Ovary (tissue), 9 donors: ENCODE data around the gene ABCA6. TPM values are rescaled to one million over a fixed set of nuclear protein-coding genes. Genes with fewer than 3 reads are reported as not detected.

ENCODE experiments used
- DNase-seq, 5 donors: peaks; one replicate each; pipeline ENCODE4 v3.0.0-alpha.2; 2019 to 2020
- H3K27ac ChIP-seq, 2 donors: fragments of 200-600 bp; one replicate each; pipeline versions ENCODE4 v1.5.1 to v1.8.0; 2019 to 2022
- H3K27me3 ChIP-seq: fragments of 200-600 bp; one replicate; pipeline ENCODE4 v1.8.0; 2022
- H3K36me3 ChIP-seq: fragments of 200-600 bp; sonication (generic); one replicate; pipeline ENCODE4 v1.5.1; 2019
- H3K4me1 ChIP-seq: one replicate; pipeline ENCODE4 v1.8.1; 2013; ENCODE audit warnings: mild to moderate bottlenecking, moderate library complexity; ENCODE audit not compliant: insufficient read depth
- H3K4me3 ChIP-seq: fragments of 200-600 bp; sonication (generic); one replicate; pipeline ENCODE4 v1.5.1; 2017
- H3K9me3 ChIP-seq, 2 donors: fragments of 200-600 bp in 1 of 2; sonication (generic) in 1 of 2; one replicate each; pipeline versions ENCODE4 v1.5.1 to v1.8.1; 2013 to 2019; ENCODE audit warnings: mild to moderate bottlenecking in 1 of 2, moderate library complexity in 1 of 2
- EP300 ChIP-seq: sonication (generic); formaldehyde crosslinking; IDR thresholded peaks from one replicate; pipeline ENCODE4 v1.6.1; 2017; ENCODE audit warnings: antibody characterized with exemption
- POLR2A ChIP-seq: fragments of 450-650 bp; IDR thresholded peaks from one replicate; pipeline ENCODE4 v1.6.1; 2017; ENCODE audit warnings: antibody characterized with exemption, mild to moderate bottlenecking, moderate library complexity
- WGBS, 3 donors: extraction: QIAGEN DNeasy Blood & Tissue Kit in 1 of 3; methylation state at CpG; one replicate each; pipeline versions ENCODE4 v1.1.5 to v1.1.7; 2013 to 2017; 5-methylcytosine and 5-hydroxymethylcytosine counted together
- intact Hi-C, 4 donors: fragments of 100-400 bp; cut with DNase I; formaldehyde crosslinking; loops; one replicate each; pipeline versions ENCODE4 v1.11.0 to v1.15.1; 2022 to 2023
- polyA plus RNA-seq, 2 donors: library from polyadenylated mRNA; stranded (reverse); fragments of 200-250 nt in 1 of 2; fragments of 350-450 nt in 1 of 2; fragmentation: Illumina TruSeq in 1 of 2; extraction: RNeasy Lipid Tissue Mini Kit (QIAGEN cat#74804) in 1 of 2; gene quantifications; one replicate each; pipeline ENCODE4 v1.2.3, GENCODE V29; 2013 to 2014
- total RNA-seq, 7 donors: library from RNA; depleted of rRNA in 2 of 7; stranded (reverse); fragments of >200 nt in 2 of 7; fragmentation: NEBNext Ultra II Directional in 3 of 7; extraction: Animal tissue kit (Norgen Biotek cat#: 25700) in 3 of 7; gene quantifications; one replicate each; pipeline versions ENCODE4 v1.1.0 to v1.2.4, GENCODE V29; 2016 to 2023
- TF ChIP-seq, protein P1 (sequence below), 3 donors: fragments of 450-650 bp in 2 of 3; fragments of 200-600 bp in 1 of 3; IDR thresholded peaks; one replicate each; pipeline versions ENCODE4 v1.5.1 to v1.8.0; 2016 to 2022; ENCODE audit warnings: antibody characterized with exemption in 3 of 3, mild to moderate bottlenecking in 1 of 3
- donor health status: DM: no; HTN: no; CAD: no; lungs with moderate emphysema.
- donor health status: DM: no; HTN: no; CAD: no.
- donor health status: Bipolar disorder and iron deficiency.
- donor health status: DM: yes; HTN: yes; CAD: no.
- donor health status: DM: no; HTN: no; CAD: no.
- donor health status: DM: yes; HTN: yes; CAD: no.

ABCA6 gene
- total and polyA plus RNA-seq, 9 donors = 27.9 to 249 (median 38.1) TPM

DNA sequence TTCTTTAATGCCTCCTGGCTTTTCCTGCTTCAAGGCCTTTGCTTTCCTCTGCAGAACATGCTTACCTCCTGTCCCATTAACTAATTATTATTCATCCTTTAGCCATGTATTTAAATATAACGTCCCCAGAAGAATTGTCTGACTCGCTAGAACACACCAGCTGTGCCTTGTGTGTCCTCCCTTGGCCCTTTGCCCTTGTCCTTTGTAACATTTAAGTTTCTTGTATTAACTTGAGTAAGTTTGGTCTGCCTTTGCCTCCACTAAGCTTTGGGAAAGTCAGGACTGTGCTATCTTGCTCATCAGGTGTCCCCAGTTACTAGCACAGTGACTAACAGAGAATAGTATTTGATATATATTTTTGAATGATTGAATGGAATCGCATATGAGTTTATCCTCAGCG lies 51.3 kb downstream of the ABCA6 start:
- DNase-seq = no peak
- H3K9me3 ChIP-seq = no peaks in the 10 kb centered on the region
- TF ChIP-seq, protein P1, sequence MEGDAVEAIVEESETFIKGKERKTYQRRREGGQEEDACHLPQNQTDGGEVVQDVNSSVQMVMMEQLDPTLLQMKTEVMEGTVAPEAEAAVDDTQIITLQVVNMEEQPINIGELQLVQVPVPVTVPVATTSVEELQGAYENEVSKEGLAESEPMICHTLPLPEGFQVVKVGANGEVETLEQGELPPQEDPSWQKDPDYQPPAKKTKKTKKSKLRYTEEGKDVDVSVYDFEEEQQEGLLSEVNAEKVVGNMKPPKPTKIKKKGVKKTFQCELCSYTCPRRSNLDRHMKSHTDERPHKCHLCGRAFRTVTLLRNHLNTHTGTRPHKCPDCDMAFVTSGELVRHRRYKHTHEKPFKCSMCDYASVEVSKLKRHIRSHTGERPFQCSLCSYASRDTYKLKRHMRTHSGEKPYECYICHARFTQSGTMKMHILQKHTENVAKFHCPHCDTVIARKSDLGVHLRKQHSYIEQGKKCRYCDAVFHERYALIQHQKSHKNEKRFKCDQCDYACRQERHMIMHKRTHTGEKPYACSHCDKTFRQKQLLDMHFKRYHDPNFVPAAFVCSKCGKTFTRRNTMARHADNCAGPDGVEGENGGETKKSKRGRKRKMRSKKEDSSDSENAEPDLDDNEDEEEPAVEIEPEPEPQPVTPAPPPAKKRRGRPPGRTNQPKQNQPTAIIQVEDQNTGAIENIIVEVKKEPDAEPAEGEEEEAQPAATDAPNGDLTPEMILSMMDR (IDR thresholded peaks at IDR 0.05) = no peak
- TF ChIP-seq EP300 (no peak), POLR2A (no peak)
- intact Hi-C loops = no loop called here
- H3K27me3 ChIP-seq = no peaks in the 10 kb centered on the region
- no peaks in the 10 kb centered on the region for H3K36me3 ChIP-seq
- H3K4me3 ChIP-seq = no peak overlapping the region
- 69 to 83% (median 80%) methylated on average over 4 of the region's 4 CpGs for WGBS, 3 donors
- H3K27ac ChIP-seq = no peak overlapping the region
- peaks cover 2% of the 10 kb centered on the region for H3K4me1 ChIP-seq

DNA sequence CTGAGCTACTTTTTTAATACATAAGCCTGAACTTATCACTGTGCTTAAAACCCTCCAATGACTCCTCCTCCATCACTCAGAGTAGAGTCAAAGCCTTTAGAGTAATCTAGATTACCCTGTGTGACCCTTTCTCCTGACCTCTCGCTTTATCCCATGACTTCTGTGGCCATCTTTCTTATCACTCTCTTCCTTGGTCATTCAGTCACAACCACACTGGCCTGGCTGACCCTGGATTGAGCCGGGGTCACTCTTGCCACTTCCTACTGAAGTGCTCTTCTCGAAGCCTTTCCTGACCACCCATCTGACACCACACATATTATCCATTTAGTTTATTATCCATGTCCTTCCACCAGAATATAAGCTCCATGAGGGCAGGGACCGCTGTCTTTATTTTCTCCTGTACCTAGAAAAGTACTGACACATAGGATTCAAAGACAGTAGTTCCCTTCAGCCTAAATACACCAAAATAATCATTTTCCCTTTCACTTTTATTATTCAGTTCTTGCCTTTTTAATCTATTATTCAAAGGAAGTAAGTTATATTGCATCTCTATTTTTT lies 53.0 kb downstream of the ABCA6 start:
- WGBS, 3 donors = 84 to 94% (median 87%) methylated on average over 4 of the region's 4 CpGs
- no peak for DNase-seq
- Histone ChIP-seq H3K27ac (no peak overlapping the region), H3K4me3 (no peak overlapping the region), H3K36me3 (peaks cover 3% of the 10 kb centered on the region), H3K27me3 (no peaks in the 10 kb centered on the region), H3K9me3 (no peaks in the 10 kb centered on the region), H3K4me1 (peaks cover 2% of the 10 kb centered on the region)
- intact Hi-C loops = no loop called here
- TF ChIP-seq POLR2A = no peak

DNA sequence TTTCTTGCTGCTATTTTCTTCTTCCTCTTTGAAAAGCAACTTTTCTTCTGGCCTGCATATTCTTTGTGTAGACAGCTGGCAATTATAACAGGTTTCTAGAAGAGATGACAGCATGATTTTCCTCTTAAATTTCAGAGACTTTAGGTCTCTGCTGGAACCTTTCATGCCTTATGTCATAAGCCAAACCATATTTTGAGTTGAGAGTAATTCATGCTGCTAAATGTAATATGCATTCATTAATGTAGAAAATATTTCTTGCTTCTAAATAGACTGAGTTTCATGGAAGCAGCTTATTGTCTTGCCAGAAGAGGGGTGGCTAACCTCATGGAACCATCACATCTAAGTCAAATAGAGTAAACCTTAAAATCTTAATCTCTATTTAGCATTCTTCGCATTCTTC lies 55.1 kb downstream of the ABCA6 start:
- WGBS, 3 donors = 69 to 86% (median 75%) methylated on average over 1 of the region's 1 CpG
- intact Hi-C loops = no loop called here
- TF ChIP-seq POLR2A = no peak
- TF ChIP-seq, protein P1 (IDR thresholded peaks at IDR 0.05) = no peak
- no peak for TF ChIP-seq EP300
- no peak overlapping the region for H3K27ac ChIP-seq
- H3K4me3 ChIP-seq = no peak overlapping the region
- DNase-seq = no peak
- peaks cover 3% of the 10 kb centered on the region for H3K36me3 ChIP-seq
- H3K9me3 ChIP-seq = peaks cover 0 to 8% of the 10 kb centered on the region in 2 donors
- no peaks in the 10 kb centered on the region for H3K27me3 ChIP-seq
- H3K4me1 ChIP-seq = no peaks in the 10 kb centered on the region

DNA sequence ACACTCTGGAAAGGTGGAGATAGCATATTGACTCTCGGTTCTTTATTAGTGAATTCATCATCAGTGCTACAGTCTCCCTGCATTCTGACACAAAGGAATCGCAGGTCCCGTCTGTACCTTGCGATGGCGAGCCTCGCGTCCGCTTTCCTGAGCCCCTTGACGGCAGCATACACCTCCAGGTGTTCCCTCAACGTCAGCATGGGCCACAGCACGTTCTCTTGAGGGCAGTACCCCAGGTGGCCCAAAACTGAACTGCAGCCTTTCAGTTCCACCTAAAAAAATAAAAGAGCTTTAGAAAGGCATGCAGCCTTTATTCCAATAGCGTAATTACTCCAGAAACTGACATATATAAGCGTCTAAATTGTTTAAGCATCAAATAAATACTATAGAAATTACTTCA lies 56.8 kb downstream of the ABCA6 start:
- TF ChIP-seq POLR2A = no peak
- TF ChIP-seq EP300 = no peak
- TF ChIP-seq, protein P1 (IDR thresholded peaks at IDR 0.05) = no peak
- H3K4me3 ChIP-seq = no peak overlapping the region
- H3K27me3 ChIP-seq = no peaks in the 10 kb centered on the region
- H3K9me3 ChIP-seq = peaks cover 0 to 8% of the 10 kb centered on the region in 2 donors
- H3K36me3 ChIP-seq = peaks cover 3% of the 10 kb centered on the region
- no peak for DNase-seq
- H3K27ac ChIP-seq = no peak overlapping the region
- H3K4me1 ChIP-seq = no peaks in the 10 kb centered on the region
- intact Hi-C loops = no loop called here
- WGBS, 3 donors = 79 to 86% (median 83%) methylated on average over 13 of the region's 13 CpGs

- H3K36me3 ChIP-seq = peaks cover 3% of the 10 kb centered on the region
- H3K4me1 ChIP-seq = no peaks in the 10 kb centered on the region
- no peak for TF ChIP-seq EP300
- DNase-seq = no peak
- intact Hi-C loops = no loop called here
- H3K9me3 ChIP-seq = peaks cover 0 to 8% of the 10 kb centered on the region in 2 donors
- no peak overlapping the region for H3K4me3 ChIP-seq
- 89 to 96% (median 95%) methylated on average over 2 of the region's 2 CpGs for WGBS, 3 donors
- H3K27me3 ChIP-seq = no peaks in the 10 kb centered on the region
- H3K27ac ChIP-seq = no peak overlapping the region
These were observed 59.0 kb downstream of the ABCA6 start for GRCh38 chr17:69082696-69083095.
